ENCODE data around the gene TMCC1.
"Not testable (repeated sequence)": the region's sequence is repeated elsewhere in the genome, so short reads cannot be mapped to it uniquely, and the experiment has no call there.

The TMCC1 gene

DNA sequence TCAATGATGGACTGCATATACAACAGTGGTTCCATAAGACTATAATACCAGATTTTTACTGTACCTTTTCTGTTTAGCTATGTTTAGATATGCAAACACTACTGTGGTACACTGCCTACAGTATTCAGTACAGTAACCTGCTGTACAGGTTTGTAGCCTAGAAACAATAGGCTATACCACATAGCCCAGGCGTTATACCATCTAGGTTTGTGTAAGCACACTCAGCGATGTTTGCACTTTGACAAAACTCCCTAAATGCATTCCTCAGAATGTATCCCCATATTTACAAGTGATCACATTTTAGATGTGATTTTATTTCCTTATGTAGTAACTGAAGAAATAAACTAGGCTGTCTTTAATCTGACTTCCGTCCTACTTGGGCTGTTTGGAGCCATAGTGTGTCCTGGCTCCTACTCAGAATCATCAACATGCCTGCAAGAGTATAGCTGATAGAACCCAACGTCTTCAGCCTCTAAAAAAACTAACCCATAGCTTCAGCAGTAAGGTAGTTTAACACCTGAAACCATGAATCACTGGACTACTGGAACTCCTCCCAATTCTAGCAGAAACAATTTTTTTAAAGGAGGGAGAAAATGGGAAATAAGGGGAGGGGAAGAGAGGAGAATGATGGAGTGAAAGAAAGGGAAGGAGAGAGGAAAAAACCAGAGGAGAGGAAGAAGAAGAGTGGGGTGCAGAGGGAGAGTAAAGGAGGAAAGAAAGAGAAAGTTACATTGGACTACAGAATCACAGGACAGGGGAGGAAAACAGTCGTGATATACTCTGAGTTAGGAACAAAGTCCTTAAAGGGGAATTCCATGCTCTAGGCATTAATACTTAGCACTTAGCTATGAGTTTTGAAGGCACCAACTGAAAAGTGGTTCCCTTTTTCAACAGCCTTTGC is 219.4 kb downstream of the TMCC1 start:
- no peak for DNase-seq

DNA sequence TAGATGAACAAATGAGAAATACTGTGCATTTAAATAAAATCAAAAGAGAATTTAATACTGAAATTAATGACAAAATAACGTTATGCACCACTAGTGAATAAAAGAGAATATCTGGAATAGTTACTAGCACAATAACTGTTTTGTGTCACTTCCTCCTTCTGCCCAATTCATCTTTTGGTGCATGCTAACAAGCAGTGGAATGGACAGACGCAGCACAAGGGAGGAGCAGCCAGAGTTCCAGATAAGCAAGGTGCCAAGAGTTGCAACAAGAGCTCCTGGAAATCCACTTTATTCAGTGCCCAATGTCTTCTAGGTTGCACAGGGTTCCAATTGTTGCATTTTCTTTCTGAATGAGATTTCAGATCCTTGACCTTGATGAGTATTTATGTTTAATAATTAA is 220.5 kb downstream of the TMCC1 start:
- DNase-seq, result peak; percentile 72

DNA sequence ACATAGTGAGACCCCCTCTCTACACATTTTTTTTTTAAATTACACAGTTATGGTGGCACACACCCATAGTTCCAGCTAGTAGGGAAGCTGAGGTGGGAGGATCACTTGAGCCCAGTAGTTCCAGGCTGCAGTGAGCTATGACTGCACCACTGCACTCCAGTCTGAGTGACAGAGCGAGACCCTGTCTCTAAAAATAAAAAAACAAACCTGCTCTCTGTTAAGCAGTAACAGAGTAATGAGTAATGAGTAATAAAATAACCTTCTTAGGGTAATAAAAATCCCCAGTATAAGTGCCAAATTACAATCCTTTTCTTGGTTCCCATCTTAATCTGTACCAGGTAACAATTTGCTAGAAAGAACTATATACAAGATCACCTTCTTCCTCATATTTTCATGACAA is 221.1 kb downstream of the TMCC1 start:
- DNase-seq, result no peak

DNA sequence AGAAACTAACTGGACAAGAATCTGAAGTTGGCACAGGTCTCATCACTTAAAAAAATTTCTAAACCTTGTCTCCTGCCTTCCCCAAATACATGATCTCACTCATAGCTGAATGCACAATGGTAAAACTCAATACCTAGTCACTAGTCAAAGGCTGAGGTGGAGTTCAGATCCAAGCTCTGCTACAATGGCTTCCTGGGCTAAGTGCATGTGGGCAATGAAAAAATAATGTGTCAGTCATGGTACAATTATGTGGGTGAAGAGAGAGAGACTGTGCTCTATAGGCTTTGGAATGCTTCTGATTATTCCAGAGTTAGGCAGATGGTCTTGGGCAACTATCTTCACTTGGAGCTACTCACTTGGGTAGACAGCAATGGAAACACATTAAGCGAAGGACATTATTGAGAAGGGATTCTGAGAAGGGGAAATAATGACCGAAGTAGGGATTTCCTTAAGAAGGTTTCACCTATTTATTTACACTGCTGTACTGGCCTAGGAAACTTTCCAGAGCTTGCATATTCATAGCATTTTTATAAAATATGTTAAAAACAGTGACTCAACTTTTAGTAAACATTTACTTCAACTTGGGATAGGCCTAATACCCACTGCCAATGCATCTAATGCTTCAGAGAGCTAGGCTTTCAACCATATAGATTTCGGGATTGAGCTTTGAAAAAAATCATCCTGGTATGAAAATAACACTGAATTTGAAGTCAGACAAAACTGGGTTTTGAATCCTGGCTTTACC is 228.3 kb downstream of the TMCC1 start:
- DNase-seq, result no peak

DNA sequence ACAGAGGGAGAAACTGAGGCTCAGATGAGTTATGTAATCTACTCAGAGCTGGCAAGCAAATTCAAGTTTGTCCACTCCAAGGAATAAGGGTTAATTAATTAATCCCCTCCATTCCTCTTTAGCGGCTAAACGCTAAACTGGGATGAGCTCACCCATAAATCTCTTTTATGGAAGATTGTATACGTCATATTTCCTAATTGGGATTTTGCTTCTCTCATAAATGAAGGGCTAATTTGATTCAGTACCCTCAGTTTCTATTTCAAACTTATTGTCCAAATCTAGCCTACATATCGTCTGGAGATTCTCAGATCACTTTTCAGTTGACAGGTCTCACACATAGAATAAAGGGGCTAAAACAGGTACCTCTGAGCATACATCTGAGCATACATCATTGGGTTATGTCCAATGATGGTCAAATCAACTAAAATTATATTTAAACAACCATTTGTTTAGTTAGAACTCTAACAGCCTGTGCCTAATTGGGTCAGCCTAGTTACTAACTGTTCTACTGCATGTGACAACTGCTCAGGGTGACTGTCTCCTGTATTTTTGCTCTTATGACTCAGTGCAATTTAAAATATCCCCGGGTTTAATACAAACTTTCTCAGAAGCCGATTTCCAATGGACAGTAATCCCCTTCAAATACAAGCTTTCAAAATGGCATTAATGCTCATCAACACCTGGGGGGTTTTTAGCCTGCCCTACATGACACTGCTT is 229.4 kb downstream of the TMCC1 start:
- no peak for DNase-seq

DNA sequence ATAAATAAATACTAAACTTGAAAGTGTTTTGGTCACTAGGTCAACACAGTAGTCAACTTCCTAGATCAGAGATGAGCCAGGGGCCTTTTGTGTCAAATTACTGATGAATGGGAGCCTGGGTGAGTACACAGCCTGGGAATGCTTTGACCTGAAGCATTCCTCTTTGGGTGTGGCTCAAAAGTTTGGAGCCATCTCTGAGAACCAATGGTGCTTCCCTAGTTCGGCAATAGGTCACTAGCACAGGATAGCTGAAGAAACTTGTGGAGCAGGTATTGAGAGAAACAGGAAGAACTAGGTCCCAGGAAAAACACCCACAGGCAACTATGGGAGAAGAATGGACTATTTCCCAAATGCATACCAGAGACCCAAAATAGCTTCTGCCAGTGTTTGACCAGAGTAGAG is 230.5 kb downstream of the TMCC1 start:
- DNase-seq, result no peak

GRCh38 chr3:129662191-129662608 is 231.3 kb downstream of the TMCC1 start:
- DNase-seq, result no peak

GRCh38 chr3:129661766-129662165 is 231.7 kb downstream of the TMCC1 start:
- no peak for DNase-seq

- DNase-seq, result peak; percentile 7
Observed at GRCh38 chr3:129658110-129658843, 235.2 kb downstream of the TMCC1 start.

DNA sequence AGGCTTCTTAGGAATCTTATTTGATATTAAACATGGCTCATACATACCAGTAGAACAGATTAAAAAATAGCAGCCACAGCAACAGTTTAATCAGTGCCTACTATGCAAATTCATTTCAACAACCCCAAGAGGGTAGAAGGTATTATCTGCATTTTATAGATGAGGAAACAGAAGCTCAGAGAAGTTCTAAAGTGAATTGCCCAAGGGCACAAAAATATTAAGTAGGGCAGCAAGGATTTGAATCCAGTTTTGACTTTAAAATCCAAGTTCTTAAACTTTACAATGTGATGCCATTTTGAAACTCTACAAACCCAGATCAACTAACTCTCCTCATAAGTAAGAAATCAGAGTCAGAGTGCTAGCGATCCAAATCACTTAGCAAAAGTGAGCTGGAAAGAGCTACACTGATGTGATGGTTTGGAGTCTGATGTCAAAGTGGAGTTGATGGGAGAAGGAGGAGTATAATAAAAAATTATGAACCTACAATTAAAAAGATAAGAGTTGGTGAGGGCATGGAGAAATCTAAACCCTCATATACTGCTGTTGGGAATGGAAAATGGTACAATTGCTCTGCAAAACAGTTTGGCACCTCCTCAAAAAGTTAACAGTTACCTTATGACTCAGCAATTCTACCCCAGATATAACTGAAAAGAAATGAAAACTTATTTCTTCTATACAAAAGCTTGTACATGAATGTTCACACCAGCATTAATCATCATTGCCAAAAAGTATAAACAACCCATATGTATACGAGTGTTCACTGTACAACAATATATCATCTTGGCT is 236.1 kb downstream of the TMCC1 start:
- peak; percentile 50 for DNase-seq

DNA sequence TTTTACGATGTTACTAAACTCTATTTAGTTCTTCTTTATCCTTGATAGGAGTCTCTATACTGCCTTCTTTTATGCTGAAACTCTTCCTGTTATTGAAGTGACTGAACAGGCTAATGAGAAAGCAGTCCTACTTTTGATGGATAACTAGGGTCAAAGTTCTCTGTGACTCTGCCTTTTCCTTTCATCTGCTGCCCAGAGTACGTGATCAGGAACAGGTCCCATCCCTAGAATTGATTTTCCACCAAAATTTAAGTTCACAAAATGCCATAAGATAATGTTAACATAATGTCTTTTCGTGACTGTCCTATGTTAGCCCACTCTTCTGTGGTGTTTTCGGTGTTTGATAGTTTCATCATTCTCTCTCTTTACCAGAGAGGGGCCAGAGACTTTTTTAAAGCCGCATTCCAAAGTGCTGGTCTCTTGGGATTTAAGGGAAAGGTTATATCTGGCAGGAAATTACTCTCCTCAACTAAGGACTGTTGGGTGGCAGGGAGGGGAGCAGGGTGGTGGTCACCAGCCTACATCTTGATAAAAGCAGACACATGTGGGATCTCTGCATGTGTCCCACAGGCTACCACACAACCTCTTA is 236.8 kb downstream of the TMCC1 start:
- no peak for DNase-seq

GRCh38 chr3:129655291-129655700 is 238.2 kb downstream of the TMCC1 start:
- peak; percentile 47 for DNase-seq

DNA sequence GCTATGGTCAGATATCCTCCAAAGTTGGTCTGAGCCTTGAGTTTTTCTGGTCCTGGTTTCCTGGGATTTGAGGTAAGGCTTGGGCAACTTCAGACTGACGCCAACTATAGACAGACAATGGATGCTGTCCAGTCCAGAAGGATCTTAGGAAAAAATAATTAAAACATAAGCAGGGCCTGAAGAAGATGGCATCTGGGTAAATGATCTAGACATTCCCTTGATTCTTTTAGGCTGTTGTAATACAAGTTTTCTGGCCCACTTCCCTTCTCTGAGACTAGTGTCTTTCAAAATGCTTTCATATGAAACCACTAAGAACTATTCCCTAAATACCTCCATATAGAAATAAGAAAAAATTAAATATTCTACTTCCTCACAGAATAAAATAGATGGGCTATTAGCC is 239.4 kb downstream of the TMCC1 start:
- no peak for DNase-seq

- DNase-seq, result no peak
Observed at GRCh38 chr3:129653019-129653418, 240.5 kb downstream of the TMCC1 start.

DNA sequence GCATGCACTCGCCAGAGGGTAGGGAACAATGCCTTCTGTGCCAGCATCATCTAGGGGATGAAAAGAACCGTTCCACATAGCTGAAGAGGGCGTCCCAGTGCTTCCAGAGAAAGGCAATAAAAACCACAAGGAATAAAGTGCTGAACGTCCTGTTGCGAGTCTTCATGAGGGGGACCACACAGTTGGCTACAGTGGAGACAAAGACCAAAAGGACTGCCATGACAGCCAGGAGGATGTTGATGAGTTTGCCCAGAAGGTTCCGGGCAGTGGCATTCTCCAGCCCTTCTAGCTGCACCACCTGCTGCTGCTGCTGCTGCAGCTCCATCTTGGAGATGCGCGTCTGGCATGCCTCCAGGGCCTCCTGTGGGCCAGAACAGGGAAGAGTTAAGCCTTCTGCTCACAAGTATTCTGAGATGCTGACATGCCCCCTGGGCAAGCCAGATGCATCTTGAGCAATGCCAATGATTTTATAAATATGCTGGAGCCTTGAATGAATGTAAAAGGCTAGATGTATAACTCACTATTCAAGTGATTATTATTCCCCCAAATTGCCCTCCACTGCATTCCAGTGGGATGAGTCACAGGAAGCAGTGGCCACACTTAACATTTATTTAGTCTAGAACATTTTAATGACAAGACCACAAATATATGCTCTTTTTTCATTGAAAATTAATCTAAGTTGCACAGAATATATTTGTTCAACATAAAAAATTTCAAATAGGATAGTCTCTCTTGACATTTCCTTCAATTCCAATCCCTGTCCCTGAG is 241.9 kb downstream of the TMCC1 start:
- no peak for DNase-seq

GRCh38 chr3:129650256-129650872 is 243.1 kb downstream of the TMCC1 start:
- peak; percentile 86 for DNase-seq

DNA sequence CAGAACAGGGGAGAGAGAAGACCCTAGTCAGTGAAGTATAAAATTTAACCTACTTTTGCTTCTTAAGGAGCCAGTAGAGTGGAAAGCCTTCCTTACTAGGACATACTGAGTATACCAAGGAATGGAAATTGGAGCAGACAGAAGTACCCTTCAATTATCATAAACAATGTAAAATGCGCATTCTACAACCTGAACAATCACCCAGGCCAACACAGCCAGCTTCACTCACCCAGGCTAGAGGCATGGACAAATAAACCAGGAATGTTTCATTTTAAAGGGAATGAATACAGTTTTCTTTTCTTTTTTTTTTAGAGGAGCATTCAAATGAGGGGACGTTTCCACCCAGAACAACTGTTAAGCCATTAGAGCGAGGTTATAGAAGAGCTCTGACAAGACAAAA is 245.1 kb downstream of the TMCC1 start:
- no peak for DNase-seq

DNA sequence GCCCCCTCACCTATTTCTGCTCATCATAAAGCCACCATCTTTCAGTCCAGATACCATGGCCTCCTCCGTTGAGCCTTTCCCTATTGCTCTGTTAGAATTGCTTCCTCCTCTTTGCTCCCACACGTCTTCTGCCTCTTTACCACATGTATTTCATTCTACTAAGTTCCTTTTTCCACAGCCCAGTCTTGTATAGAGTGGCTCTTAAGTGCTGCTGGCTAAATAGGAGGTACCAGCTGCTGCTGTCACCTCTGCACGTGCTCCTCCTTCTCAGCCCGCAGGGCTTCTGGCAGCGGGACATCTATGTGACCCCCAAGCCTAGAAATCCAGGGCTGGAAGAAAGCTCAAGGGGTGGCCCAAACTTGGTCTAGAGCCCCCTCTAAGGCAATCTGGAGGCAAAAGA is 248.2 kb downstream of the TMCC1 start:
- DNase-seq, result peak; percentile 42

DNA sequence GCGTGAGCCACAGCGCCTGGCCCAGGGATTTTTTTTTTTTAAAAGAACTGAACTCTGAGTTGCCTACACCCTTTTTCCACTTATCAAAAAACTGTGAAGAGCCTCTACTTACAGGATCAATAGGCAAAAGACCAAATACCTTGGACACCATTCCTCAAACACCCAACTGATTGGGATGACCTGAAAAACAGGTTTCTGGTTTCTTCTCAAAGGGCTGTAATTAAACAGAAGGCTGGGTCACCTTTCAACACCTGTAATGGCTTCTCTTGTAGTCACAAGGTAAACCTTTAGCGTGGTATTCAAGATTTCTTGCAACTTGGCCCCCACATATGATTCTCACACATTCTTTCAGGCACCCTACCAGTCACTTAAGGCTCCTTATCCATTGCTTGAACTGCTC is 248.7 kb downstream of the TMCC1 start:
- no peak for DNase-seq

GRCh38 chr3:129641567-129642260 is 251.8 kb downstream of the TMCC1 start:
- not testable (repeated sequence) for DNase-seq

Measured in hematopoietic multipotent progenitor cell treated with erythropoietin and hydrocortisone succinate and interleukin-3 and kit ligand, for 4 days (in vitro differentiated cells).